Effector CD4-positive, alpha-beta T cell (primary cell): ENCODE results near the gene CPED1.
"Not testable (repeated sequence)": the region's sequence is repeated elsewhere in the genome, so short reads cannot be mapped to it uniquely, and the experiment has no call there.

Experiments used
- DNase-seq: peaks from one replicate; pipeline ENCODE4 v3.0.0-alpha.2; 2020

CPED1 gene

GRCh38 chr7:120997882-120998474 is 9.5 kb downstream of the CPED1 start:
- no peak for DNase-seq

- no peak for DNase-seq
Measured at GRCh38 chr7:120998520-120998919, 10.0 kb downstream of the CPED1 start.

- no peak for DNase-seq
Measured at GRCh38 chr7:120998996-120999565, 10.6 kb downstream of the CPED1 start.

GRCh38 chr7:121000081-121000983 is 11.8 kb downstream of the CPED1 start:
- DNase-seq = no peak

- no peak for DNase-seq
Measured at GRCh38 chr7:121001234-121001906, 12.9 kb downstream of the CPED1 start.

GRCh38 chr7:121002048-121002756 is 13.7 kb downstream of the CPED1 start:
- no peak for DNase-seq

GRCh38 chr7:121002757-121003200 is 14.3 kb downstream of the CPED1 start:
- DNase-seq = no peak

GRCh38 chr7:121003986-121004685 is 15.6 kb downstream of the CPED1 start:
- DNase-seq = no peak

GRCh38 chr7:121005058-121005457 is 16.5 kb downstream of the CPED1 start:
- DNase-seq = not testable (repeated sequence)

GRCh38 chr7:121005996-121006584 is 17.6 kb downstream of the CPED1 start:
- DNase-seq = no peak

GRCh38 chr7:121006711-121007315 is 18.3 kb downstream of the CPED1 start:
- no peak for DNase-seq

GRCh38 chr7:121008816-121009215 is 20.3 kb downstream of the CPED1 start:
- no peak for DNase-seq

GRCh38 chr7:121011401-121011800 is 22.9 kb downstream of the CPED1 start:
- no peak for DNase-seq

- DNase-seq = no peak
Measured at GRCh38 chr7:121012170-121012874, 23.8 kb downstream of the CPED1 start.

- DNase-seq = no peak
Measured at GRCh38 chr7:121012919-121013318, 24.4 kb downstream of the CPED1 start.

GRCh38 chr7:121015560-121015959 is 27.0 kb downstream of the CPED1 start:
- no peak for DNase-seq

GRCh38 chr7:121016966-121017365 is 28.5 kb downstream of the CPED1 start:
- DNase-seq = no peak

GRCh38 chr7:121017586-121017985 is 29.1 kb downstream of the CPED1 start:
- no peak for DNase-seq

GRCh38 chr7:121019018-121019417 is 30.5 kb downstream of the CPED1 start:
- no peak for DNase-seq

GRCh38 chr7:121020249-121020988 is 31.9 kb downstream of the CPED1 start:
- DNase-seq = no peak
